ENCODE data around the gene B3GAT3.
"Not testable (repeated sequence)": the region's sequence is repeated elsewhere in the genome, so short reads cannot be mapped to it uniquely, and the experiment has no call there.

The B3GAT3 gene

GRCh38 chr11:62604460-62605120, 17.2 kb downstream of the B3GAT3 start:
- no peak for DNase-seq (ENCODE audit: low read depth, low spot score)

GRCh38 chr11:62603776-62604299, 17.9 kb downstream of the B3GAT3 start:
- DNase-seq (ENCODE audit: low read depth, low spot score), result no peak

GRCh38 chr11:62603072-62603408, 18.7 kb downstream of the B3GAT3 start:
- no peak for DNase-seq (ENCODE audit: low read depth, low spot score)

- DNase-seq (ENCODE audit: low read depth, low spot score), result no peak
These were observed 19.4 kb downstream of the B3GAT3 start for GRCh38 chr11:62602141-62603071.

- DNase-seq (ENCODE audit: low read depth, low spot score), result no peak
These were observed 20.2 kb downstream of the B3GAT3 start, which contains the start of gene MTA2 for GRCh38 chr11:62601372-62602140. Gene MTA2 (minus strand): TSS chr11:62601865. CDS start chr11:62601450, 415 bp downstream.

GRCh38 chr11:62601122-62601371, 20.7 kb downstream of the B3GAT3 start:
- no peak for DNase-seq (ENCODE audit: low read depth, low spot score)

- no peak for DNase-seq (ENCODE audit: low read depth, low spot score)
These were observed 21.2 kb downstream of the B3GAT3 start for GRCh38 chr11:62600367-62601121.

- DNase-seq (ENCODE audit: low read depth, low spot score), result no peak
These were observed 21.9 kb downstream of the B3GAT3 start for GRCh38 chr11:62599901-62600300.

GRCh38 chr11:62599069-62599696, 22.6 kb downstream of the B3GAT3 start:
- peak; percentile 97 for DNase-seq (ENCODE audit: low read depth, low spot score)

GRCh38 chr11:62595124-62595523, 26.7 kb downstream of the B3GAT3 start:
- no peak for DNase-seq (ENCODE audit: low read depth, low spot score)

GRCh38 chr11:62593434-62594044, 28.2 kb downstream of the B3GAT3 start:
- DNase-seq (ENCODE audit: low read depth, low spot score), result no peak

- DNase-seq (ENCODE audit: low read depth, low spot score), result no peak
These were observed 28.8 kb downstream of the B3GAT3 start for GRCh38 chr11:62592989-62593421.

GRCh38 chr11:62592146-62592815, 29.5 kb downstream of the B3GAT3 start:
- DNase-seq (ENCODE audit: low read depth, low spot score), result no peak

GRCh38 chr11:62591448-62592145, 30.2 kb downstream of the B3GAT3 start, which contains the start of gene TUT1:
Gene TUT1 (minus strand): TSS chr11:62591523. CDS start chr11:62591485, 38 bp downstream.
- DNase-seq (ENCODE audit: low read depth, low spot score), result peak; percentile 99

GRCh38 chr11:62588966-62589637, 32.7 kb downstream of the B3GAT3 start:
- no peak for DNase-seq (ENCODE audit: low read depth, low spot score)

- DNase-seq (ENCODE audit: low read depth, low spot score), result not testable (repeated sequence)
These were observed 36.4 kb downstream of the B3GAT3 start for GRCh38 chr11:62585356-62585755.

GRCh38 chr11:62581735-62582134, 40.1 kb downstream of the B3GAT3 start:
- DNase-seq (ENCODE audit: low read depth, low spot score), result not testable (repeated sequence)

- no peak for DNase-seq (ENCODE audit: low read depth, low spot score)
These were observed 40.6 kb downstream of the B3GAT3 start for GRCh38 chr11:62580959-62581715.

All from iPS DF 19.7 (cell line).